NCI-H526 (cell line): ENCODE data around the gene KRTAP2-2.

Source experiments
- DNase-seq, 2 experiments: peaks; one replicate each; lab custom pipeline; 2025; lab: John Stamatoyannopoulos, UW

The KRTAP2-2 gene

DNA sequence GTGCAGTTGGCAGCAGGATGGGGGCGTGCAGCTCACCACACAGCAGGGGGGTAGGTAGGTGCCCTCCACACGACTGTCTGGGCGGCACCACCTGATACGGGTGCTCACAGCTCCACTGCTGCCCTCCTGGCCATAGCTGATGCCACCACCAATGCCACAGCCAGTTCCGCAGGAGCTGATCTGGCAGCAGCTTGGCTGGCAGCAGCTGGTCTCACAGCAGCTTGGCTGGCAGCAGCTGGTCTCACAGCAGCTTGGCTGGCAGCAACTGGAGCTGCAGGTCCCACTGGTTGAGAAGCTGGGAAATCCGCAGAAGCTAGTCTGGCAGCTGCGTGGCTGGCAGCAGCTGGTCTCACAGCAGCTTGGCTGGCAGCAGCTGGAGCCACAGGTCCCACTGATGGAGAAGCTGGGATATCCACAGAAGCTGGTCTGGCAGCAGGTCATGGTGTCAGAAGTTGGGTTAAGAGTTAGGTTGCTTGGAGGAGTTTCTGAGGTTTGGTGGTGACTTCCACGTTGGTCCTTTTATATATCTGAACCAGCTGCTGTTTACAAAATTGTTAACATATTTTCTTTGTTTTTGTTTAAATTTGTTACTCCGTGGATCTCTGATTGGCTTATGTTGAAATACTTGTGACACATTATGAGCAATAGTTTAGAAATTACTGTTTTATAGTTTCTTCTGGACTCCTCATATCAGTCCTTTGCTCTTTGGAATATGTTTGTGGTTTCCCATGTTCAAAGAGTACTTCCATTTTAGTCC, 28.1 kb downstream of the KRTAP2-2 start, which contains the start of gene KRTAP1-5:
TSS of gene KRTAP1-5 (minus strand) at position 494 of the 757 bp plus-strand sequence. CDS start at position 441, 53 bp downstream.
- DNase-seq: no peak

DNA sequence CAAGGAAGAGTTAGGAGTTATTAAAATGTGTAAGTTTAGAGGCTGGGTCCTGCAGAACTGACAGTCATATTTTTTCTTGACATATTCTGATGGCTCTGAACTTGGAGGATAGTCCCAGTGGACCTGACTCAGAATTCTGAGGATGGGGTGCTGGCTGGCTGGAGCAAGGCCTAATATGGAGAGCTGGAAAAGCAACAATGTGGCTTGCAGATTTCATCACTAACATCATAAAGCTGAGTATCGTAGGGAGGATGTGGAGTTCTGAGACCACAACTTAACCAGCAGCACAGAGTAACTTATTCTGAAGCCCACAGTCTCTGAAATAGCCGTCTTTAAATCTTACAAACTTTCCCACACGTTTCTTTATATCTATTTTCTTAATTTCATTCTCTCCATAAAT, 30.3 kb downstream of the KRTAP2-2 start:
- DNase-seq: no peak

- DNase-seq: no peak
These were observed 34.7 kb downstream of the KRTAP2-2 start for GRCh38 chr17:41020336-41020735.

- DNase-seq: no peak
These were observed 35.6 kb downstream of the KRTAP2-2 start for GRCh38 chr17:41019415-41019814.

DNA sequence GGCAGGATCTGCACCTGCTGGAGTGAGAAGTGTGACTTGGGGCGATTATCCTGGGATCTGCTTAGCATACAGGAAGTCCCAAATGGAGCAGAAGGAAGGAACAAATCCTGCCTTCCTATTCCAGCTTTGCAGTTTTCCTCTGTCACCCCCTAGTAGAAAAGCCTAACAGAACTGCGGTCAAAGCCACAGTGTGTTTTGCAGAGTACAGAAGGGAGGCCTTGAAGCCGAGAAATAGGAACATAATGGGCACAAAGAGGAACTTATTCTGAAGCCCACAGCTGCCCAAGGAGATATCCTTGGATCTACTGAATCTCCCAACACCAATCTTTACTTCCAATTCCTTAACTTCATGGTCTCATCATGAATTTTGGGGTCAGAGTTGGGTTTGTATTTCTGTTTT, 36.5 kb downstream of the KRTAP2-2 start:
- no peak for DNase-seq

DNA sequence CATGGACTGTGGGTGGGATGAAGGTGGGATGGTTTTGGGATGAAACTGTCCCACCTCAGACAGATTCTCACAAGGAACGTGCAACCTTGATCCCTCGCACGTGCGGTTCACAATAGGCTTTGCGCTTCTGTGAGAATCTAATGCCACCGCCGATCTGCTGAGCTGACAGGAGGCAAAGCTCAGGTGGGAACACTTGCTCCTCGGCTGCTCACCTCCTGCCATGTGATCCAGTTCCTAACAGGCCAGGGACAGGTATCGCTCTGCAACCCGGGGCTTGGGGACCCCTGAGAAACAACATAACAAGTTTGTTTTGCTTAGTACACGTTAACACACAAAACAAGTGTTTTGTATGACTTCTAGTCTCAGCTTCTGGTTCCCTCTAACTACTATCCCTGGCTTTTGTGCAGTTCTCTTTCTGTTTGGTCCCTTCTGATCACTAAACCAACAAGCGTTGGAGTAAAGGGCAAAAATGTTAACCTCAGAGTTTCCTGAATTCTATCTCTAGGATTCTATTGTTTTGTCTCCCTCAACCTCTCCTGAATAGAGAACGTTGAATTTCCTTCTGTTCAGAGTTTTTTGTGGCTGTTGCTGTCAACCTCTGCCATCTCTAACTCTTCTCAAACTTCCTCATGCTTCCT, 38.3 kb downstream of the KRTAP2-2 start:
- DNase-seq: no peak

DNA sequence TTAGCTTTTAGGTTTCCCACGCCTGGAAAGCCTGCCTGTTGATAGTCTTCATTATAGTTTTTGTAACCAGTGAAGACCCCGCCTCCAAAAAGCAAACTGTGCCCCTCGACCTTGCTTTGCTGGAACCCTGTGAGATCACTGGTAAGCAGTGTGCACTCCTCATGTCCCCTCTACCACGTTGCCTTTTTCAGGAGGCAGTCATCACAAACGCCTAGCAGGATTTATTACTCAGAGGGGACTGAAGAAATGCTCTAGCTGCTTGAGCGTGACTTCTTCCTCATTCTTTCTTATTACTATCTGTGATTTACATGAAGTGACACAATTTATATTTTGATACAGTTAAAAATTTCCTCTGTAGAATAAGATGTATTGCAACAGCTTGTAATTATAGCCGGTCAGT, 39.6 kb downstream of the KRTAP2-2 start:
- no peak for DNase-seq

- no peak for DNase-seq
These were observed 41.4 kb downstream of the KRTAP2-2 start for GRCh38 chr17:41013606-41014005.

DNA sequence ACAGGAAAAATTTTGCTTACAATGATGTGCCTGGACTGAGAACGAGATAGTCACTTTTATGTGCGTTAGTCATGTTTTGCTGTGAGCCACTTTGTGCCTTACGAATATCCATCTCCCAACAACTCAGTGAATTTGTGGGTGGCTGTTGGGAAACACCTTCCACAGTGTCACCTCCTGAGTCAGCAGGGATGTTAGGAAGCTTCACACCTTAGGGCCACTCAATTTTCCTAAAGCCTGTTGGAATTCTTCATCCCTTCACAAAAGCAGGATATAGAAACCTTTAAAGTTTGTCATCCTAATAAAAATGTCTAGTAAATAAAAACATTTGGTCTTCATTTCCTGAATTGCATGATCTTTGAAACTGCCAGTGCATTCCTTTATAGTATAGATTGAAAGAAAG, 41.8 kb downstream of the KRTAP2-2 start:
- DNase-seq: no peak

DNA sequence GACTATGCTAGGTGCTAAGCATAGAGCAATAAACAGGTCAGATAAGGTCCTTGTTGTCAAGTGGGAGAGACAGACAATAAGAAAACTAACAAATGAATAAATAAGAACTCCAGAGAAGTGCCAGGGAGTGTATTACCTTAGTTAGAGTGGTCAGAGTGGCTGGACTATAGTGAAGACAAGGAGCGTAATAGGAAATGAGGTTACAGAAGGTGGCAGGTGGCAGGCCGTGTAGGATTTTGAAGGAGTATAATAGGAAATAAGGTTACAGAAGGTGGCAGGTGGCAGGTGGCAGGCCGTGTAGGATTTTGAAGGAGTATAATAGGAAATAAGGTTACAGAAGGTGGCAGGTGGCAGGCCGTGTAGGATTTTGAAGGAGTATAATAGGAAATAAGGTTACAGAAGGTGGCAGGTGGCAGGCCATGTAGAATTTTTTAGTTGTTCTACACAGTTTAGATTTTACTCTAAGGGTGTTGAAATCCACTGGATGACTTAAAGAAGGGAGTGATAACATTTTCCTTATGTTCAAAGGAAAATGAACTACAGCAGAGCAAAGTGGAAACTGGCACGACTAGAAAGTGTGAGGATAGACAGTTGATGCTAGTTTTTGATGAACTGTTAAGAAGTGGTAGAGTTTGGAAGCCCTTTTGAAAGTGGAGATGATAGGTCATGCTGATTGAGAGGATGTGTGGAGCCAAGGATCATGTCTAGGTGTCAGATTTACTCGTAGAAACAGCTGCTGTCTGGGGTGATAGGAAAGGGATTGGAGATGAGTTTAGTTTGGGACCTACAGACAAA, 42.5 kb downstream of the KRTAP2-2 start:
- no peak for DNase-seq

- DNase-seq: peak; percentile 33 to 63
These were observed 44.6 kb downstream of the KRTAP2-2 start for GRCh38 chr17:41010441-41010840.

DNA sequence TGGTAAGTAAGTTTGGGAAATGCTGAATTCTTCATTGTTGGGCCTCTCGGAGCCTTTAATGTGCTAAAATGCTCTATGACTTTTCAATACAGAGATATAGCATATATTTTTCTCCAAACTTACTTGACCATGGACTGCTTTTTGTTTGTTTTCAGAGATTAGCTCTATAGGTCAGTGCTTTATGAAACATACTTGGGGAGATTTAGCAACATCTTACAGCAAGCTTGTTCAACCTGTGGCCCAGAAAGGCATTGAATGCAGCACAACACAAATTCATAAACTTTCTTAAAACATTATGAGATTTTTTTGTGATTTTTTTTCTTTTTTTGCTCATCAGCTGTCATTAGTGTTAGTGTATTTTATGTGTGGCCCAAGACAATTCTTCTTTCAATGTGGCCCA, 45.1 kb downstream of the KRTAP2-2 start:
- DNase-seq: no peak

DNA sequence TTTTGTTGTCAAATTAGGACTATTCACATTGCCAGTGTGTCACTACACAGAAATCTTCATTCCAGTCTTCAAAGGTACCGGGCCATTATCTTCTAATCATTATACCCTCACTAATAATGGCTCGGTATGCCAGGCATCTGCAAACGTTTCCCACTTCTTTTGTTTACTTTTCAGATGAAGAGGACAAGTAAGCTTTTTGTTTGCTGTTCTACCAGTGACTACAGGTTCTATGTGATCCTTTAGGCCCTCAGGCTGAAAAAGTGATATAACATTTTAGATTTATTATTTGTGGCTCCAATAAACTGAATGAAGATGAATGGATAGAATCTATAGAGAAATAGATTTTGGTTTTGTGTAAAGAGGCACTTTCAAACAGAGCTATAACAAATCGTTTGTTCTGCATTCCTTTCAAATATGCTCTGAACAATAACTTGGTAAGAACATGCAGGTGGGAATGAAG, 45.7 kb downstream of the KRTAP2-2 start:
- DNase-seq: peak; percentile 28 to 50

DNA sequence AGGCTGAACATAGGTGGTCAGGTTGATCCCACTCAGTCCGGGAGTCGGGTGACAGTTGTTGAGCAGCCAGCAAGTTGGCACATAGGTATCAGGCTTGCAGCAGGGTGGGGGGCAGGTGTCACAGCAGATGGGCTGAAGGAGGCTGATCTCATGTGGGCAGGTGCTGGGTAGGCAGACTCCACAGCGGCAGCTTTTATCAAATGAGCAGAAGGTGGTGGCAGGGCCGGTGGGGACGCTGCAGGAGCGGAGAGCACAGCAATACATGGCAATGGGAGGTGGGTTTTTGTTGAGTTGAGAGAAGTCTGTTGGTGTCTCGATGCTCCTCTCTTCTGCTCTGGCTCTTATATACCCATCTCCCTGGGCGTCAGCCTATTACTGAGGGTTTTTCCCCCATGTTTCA, 46.2 kb downstream of the KRTAP2-2 start, which contains the start of gene KRTAP3-1:
TSS of gene KRTAP3-1 (minus strand) at position 318 of the 400 bp plus-strand sequence. CDS start at position 264, 54 bp downstream.
- peak; percentile 36 to 80 for DNase-seq
